22Rv1 (cell line): ENCODE data around the gene MRPL55.

ENCODE experiments used
- CTCF ChIP-seq: fragments of 450-650 bp; IDR thresholded peaks from 2 replicates; pipeline ENCODE4 v1.5.1; 2017; ENCODE audit warnings: mild to moderate bottlenecking
- ZFX ChIP-seq: fragments of 450-650 bp; IDR thresholded peaks from 2 replicates; pipeline ENCODE4 v1.6.1; 2017; ENCODE audit warnings: antibody characterized with exemption, borderline replicate concordance

- no peak for TF ChIP-seq CTCF
- no peak for TF ChIP-seq ZFX
Observed at GRCh38 chr1:228125185-228125584, 16.1 kb upstream of the MRPL55 start.
